ENCODE data around the gene UNC5A.

DNA sequence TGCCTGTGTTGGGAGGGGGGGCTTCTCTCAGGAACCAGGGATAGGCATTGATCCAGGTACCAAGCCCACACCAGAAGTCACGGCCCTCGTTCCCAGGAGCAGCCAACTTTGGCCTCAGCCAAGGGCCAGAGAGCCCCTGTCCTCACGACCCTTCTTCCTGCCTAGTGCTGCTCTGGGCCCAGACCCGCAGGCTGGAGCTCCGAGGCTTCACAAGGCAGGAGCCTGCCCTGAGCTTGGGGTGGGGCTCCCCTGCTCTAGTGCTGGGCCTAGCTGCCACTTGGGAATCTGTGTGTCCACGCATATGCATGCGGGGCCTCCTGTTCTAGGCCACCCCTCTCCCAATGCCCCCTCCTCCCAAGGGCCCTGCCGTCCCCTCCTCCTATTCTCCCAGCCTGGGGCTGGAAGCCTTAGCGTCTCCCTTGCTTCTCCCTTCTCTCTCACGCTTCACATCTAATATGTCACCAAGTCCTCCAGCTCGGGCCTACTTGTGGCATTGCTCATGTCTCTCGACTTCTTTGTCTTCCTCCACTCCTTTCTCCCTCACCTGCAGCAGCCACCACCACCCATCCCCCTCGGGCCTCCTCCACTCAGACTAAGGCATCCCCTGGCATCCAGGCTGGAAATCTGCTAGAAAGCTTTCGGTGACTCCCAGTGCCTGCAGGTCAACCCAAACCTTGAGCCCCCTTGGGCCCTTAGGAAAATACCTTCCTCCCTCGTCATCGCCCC lies 3.4 kb downstream of the UNC5A start:
- TF ChIP-seq, protein P1, sequence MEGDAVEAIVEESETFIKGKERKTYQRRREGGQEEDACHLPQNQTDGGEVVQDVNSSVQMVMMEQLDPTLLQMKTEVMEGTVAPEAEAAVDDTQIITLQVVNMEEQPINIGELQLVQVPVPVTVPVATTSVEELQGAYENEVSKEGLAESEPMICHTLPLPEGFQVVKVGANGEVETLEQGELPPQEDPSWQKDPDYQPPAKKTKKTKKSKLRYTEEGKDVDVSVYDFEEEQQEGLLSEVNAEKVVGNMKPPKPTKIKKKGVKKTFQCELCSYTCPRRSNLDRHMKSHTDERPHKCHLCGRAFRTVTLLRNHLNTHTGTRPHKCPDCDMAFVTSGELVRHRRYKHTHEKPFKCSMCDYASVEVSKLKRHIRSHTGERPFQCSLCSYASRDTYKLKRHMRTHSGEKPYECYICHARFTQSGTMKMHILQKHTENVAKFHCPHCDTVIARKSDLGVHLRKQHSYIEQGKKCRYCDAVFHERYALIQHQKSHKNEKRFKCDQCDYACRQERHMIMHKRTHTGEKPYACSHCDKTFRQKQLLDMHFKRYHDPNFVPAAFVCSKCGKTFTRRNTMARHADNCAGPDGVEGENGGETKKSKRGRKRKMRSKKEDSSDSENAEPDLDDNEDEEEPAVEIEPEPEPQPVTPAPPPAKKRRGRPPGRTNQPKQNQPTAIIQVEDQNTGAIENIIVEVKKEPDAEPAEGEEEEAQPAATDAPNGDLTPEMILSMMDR (conservative IDR thresholded peaks at IDR 0.05), result no peak
- no peak for TF ChIP-seq EZH2 (IDR thresholded peaks at IDR 0.05; ENCODE audit: low read depth)

Measured in PC-9 (cell line).